Esophagus muscularis mucosa (tissue), 4 donors: ENCODE results near the gene CCDC9B. TPM values are rescaled to one million over a fixed set of nuclear protein-coding genes. Genes with fewer than 3 reads are reported as not detected.
A peak's percentile ranks its signal among the peaks of the same experiment; 100 is the strongest.

Experiments used
- DNase-seq: peaks from one replicate; pipeline ENCODE4 v3.0.0-alpha.2; 2017; ENCODE audit errors: extremely low spot score
- H3K27ac ChIP-seq, 4 donors: fragments of 200-600 bp; sonication (generic); replicated peaks in 1 of 4; 1 replicate in 3 of 4; 2 replicates in 1 of 4; pipeline ENCODE4 v1.5.1; 2016 to 2019; ENCODE audit warnings: mild to moderate bottlenecking in 1 of 4
- H3K27me3 ChIP-seq, 4 donors: fragments of 200-600 bp; sonication (generic); one replicate each; pipeline versions ENCODE4 v1.5.1 to v1.6.0; 2016 to 2019
- H3K36me3 ChIP-seq, 4 donors: fragments of 200-600 bp; sonication (generic); one replicate each; pipeline ENCODE4 v1.5.1; 2016 to 2019
- H3K4me1 ChIP-seq, 4 donors: fragments of 200-600 bp; sonication (generic); one replicate each; pipeline ENCODE4 v1.5.1; 2016 to 2019
- H3K4me3 ChIP-seq, 4 donors: fragments of 200-600 bp; sonication (generic); 1 replicate in 2 of 4; 2 replicates in 2 of 4; pipeline ENCODE4 v1.5.1; 2016 to 2019; ENCODE audit warnings: mild to moderate bottlenecking in 4 of 4, moderate library complexity in 1 of 4
- H3K9me3 ChIP-seq, 4 donors: fragments of 200-600 bp; sonication (generic); 1 replicate in 3 of 4; 2 replicates in 1 of 4; pipeline ENCODE4 v1.5.1; 2016 to 2019
- EP300 ChIP-seq: sonication (generic); formaldehyde crosslinking; IDR thresholded peaks from one replicate; pipeline ENCODE4 v1.6.1; 2017; ENCODE audit warnings: antibody characterized with exemption
- POLR2A ChIP-seq: fragments of 450-650 bp; IDR thresholded peaks from one replicate; pipeline ENCODE4 v1.6.1; 2017; ENCODE audit warnings: antibody characterized with exemption, moderate library complexity, mild to moderate bottlenecking, low read depth
- POLR2AphosphoS5 ChIP-seq, 2 donors: sonication (generic); formaldehyde crosslinking; IDR thresholded peaks; one replicate each; pipeline ENCODE4 v1.6.1; 2017; ENCODE audit warnings: antibody characterized with exemption in 2 of 2
- WGBS: methylation state at CpG from one replicate; pipeline ENCODE4 v1.1.5; 2018; 5-methylcytosine and 5-hydroxymethylcytosine counted together
- intact Hi-C: fragments of 100-400 bp; cut with DNase I; formaldehyde crosslinking; loops from one replicate; pipeline ENCODE4 v1.15.1; 2023
- total RNA-seq, 4 donors: library from RNA; depleted of rRNA; stranded (reverse); fragments of >200 nt; gene quantifications; one replicate each; pipeline versions ENCODE4 v1.1.0 to v1.2.1, GENCODE V29; 2016
- TF ChIP-seq, protein P1 (sequence below), 3 experiments: fragments of 200-600 bp in 2 of 3; fragments of 450-650 bp in 1 of 3; sonication (generic) in 2 of 3; IDR thresholded peaks; one replicate each; pipeline ENCODE4 v1.5.1; 2017 to 2019; ENCODE audit warnings: antibody characterized with exemption in 3 of 3, mild to moderate bottlenecking in 2 of 3, moderate library complexity in 1 of 3

CCDC9B gene
- total RNA-seq, 4 donors from 2014 or later = 22.9 to 82.6 (median 56.3) TPM

DNA sequence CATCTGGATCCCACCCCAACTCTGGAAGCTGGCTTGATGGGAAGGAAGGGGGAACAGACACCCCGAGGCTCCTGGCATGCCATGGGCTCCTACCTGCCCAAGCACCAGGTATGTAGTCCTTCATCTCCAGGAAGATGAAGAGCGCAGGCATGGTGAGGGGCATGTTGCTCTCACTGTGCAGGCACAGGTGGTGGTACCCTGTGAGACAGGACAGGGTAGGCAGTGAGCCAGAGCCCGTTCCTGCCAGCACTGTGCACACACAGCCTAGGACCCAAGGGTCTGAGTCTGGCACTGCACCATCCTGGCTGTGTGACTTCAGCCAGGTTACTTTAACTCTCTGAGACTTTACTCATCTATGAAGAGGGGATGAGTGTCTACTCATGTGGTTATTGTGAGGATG, 48.5 kb downstream of the CCDC9B start:
- no peak for DNase-seq
- H3K36me3 ChIP-seq = no peaks in the 10 kb centered on the region
- no peaks in the 10 kb centered on the region for H3K9me3 ChIP-seq
- TF ChIP-seq EP300 (no peak), POLR2A (no peak), POLR2AphosphoS5 (IDR thresholded peaks at IDR 0.05) (no peak)
- TF ChIP-seq, protein P1, sequence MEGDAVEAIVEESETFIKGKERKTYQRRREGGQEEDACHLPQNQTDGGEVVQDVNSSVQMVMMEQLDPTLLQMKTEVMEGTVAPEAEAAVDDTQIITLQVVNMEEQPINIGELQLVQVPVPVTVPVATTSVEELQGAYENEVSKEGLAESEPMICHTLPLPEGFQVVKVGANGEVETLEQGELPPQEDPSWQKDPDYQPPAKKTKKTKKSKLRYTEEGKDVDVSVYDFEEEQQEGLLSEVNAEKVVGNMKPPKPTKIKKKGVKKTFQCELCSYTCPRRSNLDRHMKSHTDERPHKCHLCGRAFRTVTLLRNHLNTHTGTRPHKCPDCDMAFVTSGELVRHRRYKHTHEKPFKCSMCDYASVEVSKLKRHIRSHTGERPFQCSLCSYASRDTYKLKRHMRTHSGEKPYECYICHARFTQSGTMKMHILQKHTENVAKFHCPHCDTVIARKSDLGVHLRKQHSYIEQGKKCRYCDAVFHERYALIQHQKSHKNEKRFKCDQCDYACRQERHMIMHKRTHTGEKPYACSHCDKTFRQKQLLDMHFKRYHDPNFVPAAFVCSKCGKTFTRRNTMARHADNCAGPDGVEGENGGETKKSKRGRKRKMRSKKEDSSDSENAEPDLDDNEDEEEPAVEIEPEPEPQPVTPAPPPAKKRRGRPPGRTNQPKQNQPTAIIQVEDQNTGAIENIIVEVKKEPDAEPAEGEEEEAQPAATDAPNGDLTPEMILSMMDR (IDR thresholded peaks at IDR 0.05) = no peak
- peaks cover 14 to 32% (median 22%) of the 10 kb centered on the region in 4 donors for H3K4me1 ChIP-seq
- WGBS = no CpG with 5 or more reads among the region's 3 CpGs
- H3K27me3 ChIP-seq = peaks cover 0 to 1% (median 0%) of the 10 kb centered on the region in 4 donors
- intact Hi-C loops = no loop called here
- no peak overlapping the region for H3K27ac ChIP-seq
- no peak overlapping the region for H3K4me3 ChIP-seq

DNA sequence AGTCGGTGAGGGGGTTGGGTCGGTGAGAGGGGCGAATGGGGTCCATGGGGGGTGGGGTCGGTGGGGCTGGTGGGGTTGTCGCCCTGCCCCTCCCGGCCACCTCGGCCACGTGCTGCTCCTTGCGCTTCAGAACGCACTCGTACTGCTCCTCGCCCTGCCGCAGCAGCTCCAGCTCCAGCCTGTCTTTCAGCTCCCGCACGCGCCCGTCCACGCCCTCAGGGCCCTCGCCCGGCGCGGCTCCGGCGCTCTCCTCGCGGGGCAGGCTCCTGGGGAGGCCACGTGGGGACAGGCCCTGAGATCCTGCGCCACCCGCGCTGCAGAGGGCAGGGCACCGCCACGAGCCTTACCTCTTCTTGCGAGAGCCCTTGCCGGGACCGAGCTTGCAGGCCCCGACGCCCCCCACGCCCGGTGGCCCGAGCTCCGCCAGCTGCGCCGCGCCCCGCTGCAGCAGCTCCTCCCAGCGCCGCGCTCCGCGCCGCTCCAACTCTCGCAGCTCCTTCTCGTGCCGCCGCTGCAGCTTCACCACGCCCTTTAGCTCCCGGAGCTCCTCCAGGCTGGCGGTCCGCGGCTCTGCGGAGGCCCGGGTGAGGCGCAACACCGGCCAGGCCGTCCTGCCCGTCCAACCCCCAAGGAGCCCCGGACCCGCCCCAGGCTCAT, 49.7 kb downstream of the CCDC9B start:
- intact Hi-C loops = no loop called here
- H3K9me3 ChIP-seq = no peaks in the 10 kb centered on the region
- peak overlapping the region; percentile 44 to 57 (median 48) for H3K4me3 ChIP-seq
- H3K36me3 ChIP-seq = no peaks in the 10 kb centered on the region
- H3K27ac ChIP-seq = no peak overlapping the region
- no peak for TF ChIP-seq POLR2AphosphoS5 (IDR thresholded peaks at IDR 0.05)
- no peak for TF ChIP-seq POLR2A
- TF ChIP-seq, protein P1 (IDR thresholded peaks at IDR 0.05) = no peak
- no peak for TF ChIP-seq EP300
- DNase-seq = no peak
- H3K4me1 ChIP-seq = peaks cover 14 to 27% (median 20%) of the 10 kb centered on the region in 4 donors
- 50% methylated on average over 44 of the region's 68 CpGs for WGBS
- peaks cover 0 to 8% (median 0%) of the 10 kb centered on the region in 4 donors for H3K27me3 ChIP-seq

DNA sequence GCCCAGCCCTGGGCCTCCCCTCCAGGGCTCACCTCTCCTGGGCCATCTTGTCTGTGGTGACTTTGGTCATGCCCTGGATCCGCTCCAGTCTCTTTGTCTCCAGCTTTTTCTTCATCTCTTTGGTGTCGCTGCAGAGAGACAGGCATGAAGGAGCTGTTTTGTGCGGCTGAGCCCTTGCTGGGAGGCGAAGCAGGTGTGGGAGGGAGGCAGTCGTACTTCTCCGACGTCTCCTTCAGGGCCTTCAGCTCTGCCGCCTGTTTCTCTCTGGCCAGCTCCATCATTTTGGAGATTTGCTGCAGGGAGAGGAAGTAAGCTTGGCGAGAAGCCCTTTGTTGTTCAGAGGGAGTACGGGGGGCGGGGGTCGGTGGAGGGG, 50.2 kb downstream of the CCDC9B start:
- Histone ChIP-seq H3K27ac (no peak overlapping the region), H3K4me1 (peaks cover 14 to 22% (median 19%) of the 10 kb centered on the region in 4 donors), H3K9me3 (no peaks in the 10 kb centered on the region), H3K4me3 (peak overlapping the region in 3 of 4 donors; percentile 44 to 57 (median 49)), H3K27me3 (peaks cover 0 to 8% (median 0%) of the 10 kb centered on the region in 4 donors), H3K36me3 (no peaks in the 10 kb centered on the region)
- DNase-seq = no peak
- TF ChIP-seq EP300 = no peak
- no peak for TF ChIP-seq POLR2A
- TF ChIP-seq, protein P1 (IDR thresholded peaks at IDR 0.05) = no peak
- TF ChIP-seq POLR2AphosphoS5 (IDR thresholded peaks at IDR 0.05) = no peak
- 77% methylated on average over 9 of the region's 12 CpGs for WGBS
- intact Hi-C loops = no loop called here

DNA sequence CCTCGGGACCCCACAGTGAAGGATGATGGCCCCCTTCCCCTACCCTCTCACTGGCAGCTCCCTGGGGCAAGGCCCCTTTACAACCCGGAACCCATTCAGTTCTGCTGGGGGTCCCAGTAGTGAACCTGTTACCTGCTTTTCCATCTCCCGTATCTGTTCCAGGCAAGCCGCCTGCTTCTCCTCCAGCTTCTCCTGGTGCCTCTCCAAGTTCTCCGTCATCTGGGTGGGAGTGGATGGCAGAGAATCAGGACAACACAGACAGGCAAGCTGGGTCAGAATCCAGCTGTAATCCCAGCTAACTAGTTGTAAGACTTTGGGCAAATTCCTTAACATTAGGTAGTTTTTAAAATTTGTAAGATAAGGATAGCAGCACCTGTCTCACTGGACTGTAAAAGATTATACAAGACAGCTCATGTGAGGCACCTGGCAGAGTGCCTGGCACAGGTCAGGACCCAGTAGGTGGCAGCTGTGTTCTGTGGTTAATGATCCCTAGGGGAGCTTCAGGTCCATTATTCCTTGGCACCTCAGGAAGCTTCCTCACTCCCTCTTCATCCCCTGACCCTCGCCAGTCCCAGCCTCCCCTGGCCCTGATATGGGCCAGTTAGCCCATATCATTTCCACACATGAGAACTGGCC, 51.5 kb downstream of the CCDC9B start:
- Histone ChIP-seq H3K9me3 (no peaks in the 10 kb centered on the region), H3K4me3 (no peak overlapping the region), H3K27me3 (peaks cover 0 to 11% (median 0%) of the 10 kb centered on the region in 4 donors), H3K27ac (no peak overlapping the region), H3K4me1 (peaks cover 14 to 21% (median 16%) of the 10 kb centered on the region in 4 donors), H3K36me3 (no peaks in the 10 kb centered on the region)
- intact Hi-C loops = no loop called here
- TF ChIP-seq, protein P1 (IDR thresholded peaks at IDR 0.05) = no peak
- TF ChIP-seq EP300 = no peak
- no peak for TF ChIP-seq POLR2AphosphoS5 (IDR thresholded peaks at IDR 0.05)
- TF ChIP-seq POLR2A = no peak
- 95% methylated on average over 6 of the region's 6 CpGs for WGBS
- DNase-seq = no peak
